ENCODE measurements around the gene ULK4.

DNA sequence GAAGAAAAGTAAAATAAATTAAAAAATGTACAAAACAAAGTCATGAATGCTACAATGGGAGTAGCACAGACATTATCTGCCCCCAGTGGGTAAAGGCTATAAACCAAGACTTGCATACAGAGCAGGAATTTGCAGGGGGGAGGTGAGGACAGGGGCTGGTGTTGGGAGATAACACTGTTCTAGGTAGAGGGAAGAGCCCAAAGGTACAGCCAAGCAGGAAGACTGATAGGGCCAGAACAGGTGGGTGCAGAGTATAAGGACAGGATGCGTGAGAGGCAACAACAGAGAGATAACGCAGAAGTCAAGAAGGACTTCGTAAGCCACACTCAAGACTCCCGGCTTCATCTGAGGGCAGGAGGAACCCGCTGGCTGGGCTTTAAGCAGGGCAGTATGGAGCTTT lies 616.1 kb downstream of the ULK4 start:
- no peak for TF ChIP-seq CTCF (IDR thresholded peaks at IDR 0.05 in 2 of 3, conservative IDR thresholded peaks at IDR 0.05 in 1 of 3; ENCODE audit: borderline replicate concordance in 1 of 3, insufficient read depth in 1 of 3, low read depth in 2 of 3, low read length in 2 of 3)
- no peak for TF ChIP-seq EZH2phosphoT487 (IDR thresholded peaks at IDR 0.05; ENCODE audit: borderline replicate concordance)
- no peak for TF ChIP-seq ZBTB33 (IDR thresholded peaks at IDR 0.05; ENCODE audit: extremely low read depth, insufficient replicate concordance, low read length)
- TF ChIP-seq, protein P1, sequence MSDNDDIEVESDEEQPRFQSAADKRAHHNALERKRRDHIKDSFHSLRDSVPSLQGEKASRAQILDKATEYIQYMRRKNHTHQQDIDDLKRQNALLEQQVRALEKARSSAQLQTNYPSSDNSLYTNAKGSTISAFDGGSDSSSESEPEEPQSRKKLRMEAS (IDR thresholded peaks at IDR 0.05): no peak
- no peak for TF ChIP-seq POLR2AphosphoS5 (IDR thresholded peaks at IDR 0.05; ENCODE audit: low read depth, low read length)
- TF ChIP-seq TCF7L2 (IDR thresholded peaks at IDR 0.05; ENCODE audit: borderline replicate concordance, extremely low read depth, insufficient read depth, insufficient read length): no peak
- no peak for TF ChIP-seq JUND (IDR thresholded peaks at IDR 0.05)
- no peak for TF ChIP-seq CEBPB (IDR thresholded peaks at IDR 0.05; ENCODE audit: low read depth)
- TF ChIP-seq EZH2 (IDR thresholded peaks at IDR 0.05): no peak
